GM10266 (cell line): Measurements from ENCODE around the gene AMIGO3.

Source experiments
- DNase-seq: peaks from one replicate; pipeline ENCODE4 v3.0.0; 2012; ENCODE audit errors: extremely low spot score
- CTCF ChIP-seq: IDR thresholded peaks from 2 replicates; pipeline ENCODE4 v1.5.1; 2012; ENCODE audit warnings: mild to moderate bottlenecking, low read depth; ENCODE audit not compliant: control insufficient read depth, insufficient read depth; ENCODE audit errors: missing control alignments

The AMIGO3 gene

GRCh38 chr3:49716169-49716568, 3.3 kb downstream of the AMIGO3 start:
- no peak for TF ChIP-seq CTCF
- no peak for DNase-seq

- no peak for DNase-seq
- TF ChIP-seq CTCF: no peak
Measured at GRCh38 chr3:49715611-49716121, 3.8 kb downstream of the AMIGO3 start.

- TF ChIP-seq CTCF: no peak
- no peak for DNase-seq
Measured at GRCh38 chr3:49714728-49715550, 4.5 kb downstream of the AMIGO3 start.

- DNase-seq: no peak
- no peak for TF ChIP-seq CTCF
Measured at GRCh38 chr3:49713336-49714105, 6.0 kb downstream of the AMIGO3 start.

GRCh38 chr3:49712631-49713317, 6.7 kb downstream of the AMIGO3 start:
- no peak for DNase-seq
- no peak for TF ChIP-seq CTCF

- no peak for TF ChIP-seq CTCF
- no peak for DNase-seq
Measured at GRCh38 chr3:49712166-49712565, 7.3 kb downstream of the AMIGO3 start.
